Trophoblast cell (in vitro differentiated cells and primary cell): ENCODE measurements around the gene ARL8B.
"Not testable (repeated sequence)": the region's sequence is repeated elsewhere in the genome, so short reads cannot be mapped to it uniquely, and the experiment has no call there.

ENCODE experiments used
- DNase-seq, 2 donors: peaks; one replicate each; pipeline ENCODE4 v3.0.0-alpha.2; 2016
- H2AFZ ChIP-seq: 2 replicates; pipeline ENCODE4 v1.6.1; 2013; ENCODE audit warnings: low read length, moderate library complexity, mild to moderate bottlenecking; ENCODE audit not compliant: insufficient read depth, poor library complexity
- H2AK5ac ChIP-seq: 2 replicates; pipeline ENCODE4 v1.6.1; 2013; ENCODE audit warnings: mild to moderate bottlenecking, low read length
- H2BK120ac ChIP-seq: 2 replicates; pipeline ENCODE4 v1.6.1; 2013; ENCODE audit warnings: low read length, mild to moderate bottlenecking, moderate library complexity; ENCODE audit not compliant: insufficient read depth, poor library complexity
- H2BK12ac ChIP-seq: 2 replicates; pipeline ENCODE4 v1.6.1; 2013; ENCODE audit warnings: mild to moderate bottlenecking, low read length, moderate library complexity
- H2BK5ac ChIP-seq: 2 replicates; pipeline ENCODE4 v1.6.1; 2013; ENCODE audit warnings: low read length, low read depth, moderate library complexity, mild to moderate bottlenecking; ENCODE audit not compliant: poor library complexity
- H3K14ac ChIP-seq: 2 replicates; pipeline ENCODE4 v1.6.1; 2013; ENCODE audit warnings: mild to moderate bottlenecking, low read length
- H3K18ac ChIP-seq: 2 replicates; pipeline ENCODE4 v1.6.1; 2013; ENCODE audit warnings: mild to moderate bottlenecking, low read length
- H3K23ac ChIP-seq: 2 replicates; pipeline ENCODE4 v1.6.1; 2013; ENCODE audit warnings: low read length
- H3K27ac ChIP-seq: 2 replicates; pipeline ENCODE4 v1.5.1; 2013; ENCODE audit warnings: low read depth, mild to moderate bottlenecking, inconsistent platforms, low read length, moderate library complexity
- H3K27me3 ChIP-seq: 2 replicates; pipeline ENCODE4 v1.6.1; 2013; ENCODE audit warnings: inconsistent platforms, mild to moderate bottlenecking, low read length, moderate library complexity; ENCODE audit not compliant: insufficient read depth
- H3K36me3 ChIP-seq, 2 experiments: 1 replicate in 1 of 2; 2 replicates in 1 of 2; pipeline ENCODE4 v1.6.1; 2013; ENCODE audit warnings: low read length in 2 of 2, mild to moderate bottlenecking in 2 of 2, moderate library complexity in 1 of 2; ENCODE audit not compliant: insufficient read depth in 2 of 2, control insufficient read depth in 1 of 2
- H3K4ac ChIP-seq: 2 replicates; pipeline ENCODE4 v1.6.1; 2013; ENCODE audit warnings: low read depth, mild to moderate bottlenecking, low read length, moderate library complexity
- H3K4me1 ChIP-seq, 2 experiments: 1 replicate in 1 of 2; 2 replicates in 1 of 2; pipeline ENCODE4 v1.6.1; 2013; ENCODE audit warnings: low read length in 2 of 2, mild to moderate bottlenecking in 2 of 2, moderate library complexity in 1 of 2; ENCODE audit not compliant: insufficient read depth in 2 of 2, control insufficient read depth in 1 of 2
- H3K4me2 ChIP-seq: 2 replicates; pipeline ENCODE4 v1.6.1; 2013; ENCODE audit warnings: inconsistent platforms, mild to moderate bottlenecking, low read length, moderate library complexity
- H3K4me3 ChIP-seq: 2 replicates; pipeline ENCODE4 v1.5.1; 2013; ENCODE audit warnings: mild to moderate bottlenecking, low read depth, low read length, inconsistent platforms
- H3K79me1 ChIP-seq: one replicate; pipeline ENCODE4 v1.6.1; 2013; ENCODE audit warnings: low read length
- H3K79me2 ChIP-seq: 2 replicates; pipeline ENCODE4 v1.6.1; 2013; ENCODE audit warnings: low read length, mild to moderate bottlenecking; ENCODE audit not compliant: control insufficient read depth, insufficient read depth, poor library complexity
- H3K9ac ChIP-seq: 2 replicates; pipeline ENCODE4 v1.6.1; 2013; ENCODE audit warnings: mild to moderate bottlenecking, low read length
- H3K9me3 ChIP-seq: 2 replicates; pipeline ENCODE4 v1.6.1; 2013; ENCODE audit warnings: low read depth, mild to moderate bottlenecking, control low read depth, inconsistent platforms, low read length; ENCODE audit not compliant: insufficient read depth
- H4K12ac ChIP-seq: 2 replicates; pipeline ENCODE4 v1.6.1; 2013; ENCODE audit warnings: low read depth, mild to moderate bottlenecking, low read length, moderate library complexity
- H4K8ac ChIP-seq: 2 replicates; pipeline ENCODE4 v1.6.1; 2013; ENCODE audit warnings: low read depth, mild to moderate bottlenecking, low read length, moderate library complexity
- H4K91ac ChIP-seq: one replicate; pipeline ENCODE4 v1.6.1; 2013; ENCODE audit warnings: low read depth, mild to moderate bottlenecking, low read length, moderate library complexity
- WGBS: extraction: QIAGEN DNeasy Blood & Tissue Kit; methylation state at CpG from one replicate; pipeline ENCODE4 v1.1.7; 2013; ENCODE audit warnings: missing lambda C conversion rate; ENCODE audit not compliant: insufficient read length, insufficient coverage; ENCODE audit errors: extremely low coverage; 5-methylcytosine and 5-hydroxymethylcytosine counted together

ARL8B gene

DNA sequence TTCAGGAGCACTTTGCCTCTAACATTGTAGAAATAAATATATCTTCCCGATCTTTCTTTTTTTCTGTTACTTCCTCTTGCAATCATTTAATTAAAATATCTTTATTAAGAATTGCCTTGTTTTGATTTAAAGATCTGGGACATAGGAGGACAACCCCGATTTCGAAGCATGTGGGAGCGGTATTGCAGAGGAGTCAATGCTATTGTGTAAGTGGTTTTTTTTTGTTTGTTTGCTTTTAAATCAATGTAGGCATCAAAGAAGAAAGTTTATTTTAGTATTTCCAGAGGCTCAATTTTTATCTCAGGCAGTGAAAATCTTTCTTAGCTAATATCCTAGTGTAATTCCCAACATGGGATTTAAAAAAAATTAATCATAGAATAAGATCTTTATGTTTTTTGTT, 49.9 kb downstream of the ARL8B start:
- 100% methylated on average over 1 of the region's 4 CpGs for WGBS
- H3K4me3 ChIP-seq, result no peak overlapping the region
- no peak overlapping the region for H3K9ac ChIP-seq

DNA sequence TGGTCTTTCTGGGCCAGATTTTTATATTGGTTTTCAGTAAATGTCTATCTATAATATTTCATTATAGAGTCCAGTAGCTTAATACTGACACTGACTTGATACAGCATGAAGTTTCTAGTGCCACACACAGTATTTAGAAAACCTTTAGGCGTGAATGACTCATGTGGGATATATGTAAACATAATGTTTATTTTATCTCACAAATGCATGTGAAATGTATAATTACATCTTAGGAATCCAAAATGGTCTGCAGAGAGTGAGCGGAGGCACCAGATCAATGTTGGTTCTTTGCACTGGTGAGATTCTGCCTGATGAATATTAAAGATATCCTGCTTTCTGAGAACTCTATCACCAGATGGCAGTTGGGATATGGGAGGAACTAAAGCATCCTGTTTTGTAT, 56.9 kb downstream of the ARL8B start:
- H3K27ac ChIP-seq, H3K4me2 ChIP-seq, H2AK5ac ChIP-seq, H2AFZ ChIP-seq, H4K91ac ChIP-seq, H2BK120ac ChIP-seq, H3K4me3 ChIP-seq, H3K9me3 ChIP-seq, H3K18ac ChIP-seq, H3K4ac ChIP-seq, H3K23ac ChIP-seq, H4K12ac ChIP-seq, H3K14ac ChIP-seq, H3K27me3 ChIP-seq, H3K9ac ChIP-seq, H3K79me1 ChIP-seq, H2BK12ac ChIP-seq, H3K79me2 ChIP-seq, H2BK5ac ChIP-seq, H4K8ac ChIP-seq, H3K4me1 ChIP-seq: not testable (repeated sequence)
- peak in 1 of 2 donors; percentile 52 for DNase-seq
- WGBS, result no CpG with 5 or more reads among the region's 2 CpGs
- peaks cover 10 to 19% of the 10 kb centered on the region in 2 experiments for H3K36me3 ChIP-seq

More for the DNA sequence above, 49.9 kb downstream of the ARL8B start:
- Histone ChIP-seq H3K79me2 (peaks cover 2% of the 10 kb centered on the region), H2BK12ac (no peak overlapping the region), H3K4ac (no peak overlapping the region), H3K23ac (no peak overlapping the region), H3K36me3 (peaks cover 12% of the 10 kb centered on the region in 2 experiments), H2BK120ac (no peak overlapping the region), H2AFZ (no peak overlapping the region), H2BK5ac (no peak overlapping the region), H3K27ac (no peak overlapping the region), H4K8ac (no peak overlapping the region), H3K27me3 (no peaks in the 10 kb centered on the region), H3K14ac (no peak overlapping the region), H4K12ac (no peak overlapping the region), H4K91ac (no peak overlapping the region), H3K79me1 (no peaks in the 10 kb centered on the region), H3K4me2 (no peak overlapping the region), H2AK5ac (no peak overlapping the region), H3K9me3 (no peaks in the 10 kb centered on the region), H3K18ac (no peak overlapping the region), H3K4me1 (no peaks in the 10 kb centered on the region)
- no peak for DNase-seq

DNA sequence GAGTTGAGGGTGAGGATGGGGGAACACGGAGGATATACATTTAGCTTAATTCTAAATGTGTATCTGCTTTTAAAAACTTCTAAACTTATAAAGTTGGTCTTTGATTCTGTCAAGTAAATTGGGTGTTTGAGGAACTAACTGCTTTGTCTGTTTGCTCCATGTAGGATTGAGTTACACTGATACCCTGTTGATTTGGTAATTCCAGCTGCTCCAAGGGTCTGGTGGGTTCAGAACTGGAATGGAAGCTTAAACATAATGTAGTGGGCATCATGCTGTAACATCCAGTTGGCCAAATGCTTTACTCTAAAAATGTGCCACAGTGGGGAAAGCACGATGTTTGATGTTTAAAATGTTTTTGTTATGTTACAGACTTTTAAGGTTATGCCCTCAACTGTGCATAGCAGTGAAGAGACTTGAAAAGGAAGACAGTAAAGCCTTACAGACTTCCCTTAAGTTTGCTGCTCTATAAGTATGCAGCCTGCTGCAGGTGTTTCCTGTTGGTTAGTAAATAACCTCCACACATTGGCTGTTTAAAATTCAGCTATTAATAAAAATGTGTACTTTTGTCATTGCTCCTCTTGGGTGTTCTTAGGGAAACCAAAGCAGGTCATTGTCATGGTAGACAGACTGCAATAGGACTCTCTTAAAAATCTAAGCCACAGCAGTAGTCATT, 59.5 kb downstream of the ARL8B start:
- Histone ChIP-seq H2AFZ (no peak overlapping the region), H3K79me2 (no peaks in the 10 kb centered on the region), H2BK120ac (no peak overlapping the region), H2AK5ac (no peak overlapping the region), H3K27ac (no peak overlapping the region), H4K12ac (no peak overlapping the region), H4K8ac (no peak overlapping the region), H3K4ac (no peak overlapping the region), H3K27me3 (no peaks in the 10 kb centered on the region), H3K36me3 (peaks cover 7 to 10% of the 10 kb centered on the region in 2 experiments), H3K79me1 (no peaks in the 10 kb centered on the region), H3K14ac (no peak overlapping the region), H3K4me1 (peaks cover 0 to 3% of the 10 kb centered on the region in 2 experiments), H3K4me3 (no peak overlapping the region), H4K91ac (no peak overlapping the region), H3K23ac (no peak overlapping the region), H2BK12ac (no peak overlapping the region), H3K9me3 (no peaks in the 10 kb centered on the region), H2BK5ac (no peak overlapping the region), H3K18ac (no peak overlapping the region), H3K9ac (no peak overlapping the region), H3K4me2 (no peak overlapping the region)
- no CpG with 5 or more reads among the region's 2 CpGs for WGBS
- no peak for DNase-seq

DNA sequence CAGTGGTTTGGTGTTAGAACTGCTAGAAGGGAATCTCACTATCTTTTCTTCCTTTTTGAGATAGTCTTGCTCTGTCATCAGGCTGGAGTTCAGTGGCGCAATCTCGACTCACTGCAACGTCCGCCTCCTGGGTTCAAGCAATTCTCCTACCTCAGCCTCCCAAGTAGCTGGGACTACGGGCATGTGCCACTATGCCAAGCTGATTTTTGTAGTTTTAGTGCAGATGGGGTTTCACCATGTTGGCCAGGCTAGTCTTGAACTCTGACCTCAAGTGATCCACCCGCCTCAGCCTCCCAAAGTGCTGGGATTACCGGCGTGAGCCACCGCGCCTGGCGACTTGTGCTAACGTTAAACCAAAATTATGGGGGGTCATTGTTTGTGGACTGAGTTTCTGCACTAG, 61.6 kb downstream of the ARL8B start:
- H3K9ac ChIP-seq, H4K8ac ChIP-seq, H4K91ac ChIP-seq, H3K36me3 ChIP-seq, H2BK5ac ChIP-seq, H3K27me3 ChIP-seq, H2AK5ac ChIP-seq, H2BK120ac ChIP-seq, H3K4me3 ChIP-seq, H3K14ac ChIP-seq, H2BK12ac ChIP-seq, H3K18ac ChIP-seq, H3K4ac ChIP-seq, H2AFZ ChIP-seq, H3K4me2 ChIP-seq, H3K9me3 ChIP-seq, DNase-seq, H3K79me1 ChIP-seq, H4K12ac ChIP-seq, H3K23ac ChIP-seq, H3K4me1 ChIP-seq, H3K27ac ChIP-seq: not testable (repeated sequence)
- WGBS, result no CpG with 5 or more reads among the region's 12 CpGs
- peaks cover 12% of the 10 kb centered on the region for H3K79me2 ChIP-seq
